COR-L47 (cell line): Measurements from ENCODE around the gene DTHD1.

Experiments used
- DNase-seq: peaks from one replicate; lab custom pipeline; 2025; lab: John Stamatoyannopoulos, UW

The DTHD1 gene

GRCh38 chr4:36348403-36348938 is 67.1 kb downstream of the DTHD1 start:
- DNase-seq: no peak

GRCh38 chr4:36349938-36350549 is 68.6 kb downstream of the DTHD1 start:
- no peak for DNase-seq

- DNase-seq: peak; percentile 51
Observed at GRCh38 chr4:36351082-36351666, 69.8 kb downstream of the DTHD1 start.

- no peak for DNase-seq
Observed at GRCh38 chr4:36353998-36354397, 72.6 kb downstream of the DTHD1 start.

GRCh38 chr4:36358173-36358572 is 76.8 kb downstream of the DTHD1 start:
- DNase-seq: no peak

GRCh38 chr4:36360755-36361154 is 79.3 kb downstream of the DTHD1 start:
- DNase-seq: no peak

GRCh38 chr4:36363024-36363423 is 81.6 kb downstream of the DTHD1 start:
- no peak for DNase-seq

GRCh38 chr4:36374836-36375511 is 93.6 kb downstream of the DTHD1 start:
- no peak for DNase-seq

- DNase-seq: no peak
Observed at GRCh38 chr4:36385951-36386571, 104.6 kb downstream of the DTHD1 start.

GRCh38 chr4:36386691-36387090 is 105.3 kb downstream of the DTHD1 start:
- peak; percentile 11 for DNase-seq

- DNase-seq: no peak
Observed at GRCh38 chr4:36388710-36389109, 107.3 kb downstream of the DTHD1 start.

GRCh38 chr4:36391411-36391810 is 110.0 kb downstream of the DTHD1 start:
- DNase-seq: no peak

GRCh38 chr4:36392024-36392423 is 110.6 kb downstream of the DTHD1 start:
- no peak for DNase-seq

GRCh38 chr4:36392916-36393315 is 111.5 kb downstream of the DTHD1 start:
- no peak for DNase-seq
